Activated CD4-positive, CD25-positive, alpha-beta regulatory T cell treated with anti-CD3 and anti-CD28 coated beads, Interleukin-2, amount 50 U/mL, for 24 hours (primary cell): ENCODE measurements around the gene DCST1.

ENCODE experiments used
- ATAC-seq, 2 donors: fragments of 150-1000 bp; cut with Tn5 transposase; one replicate each; pipeline ENCODE4 v1.10.0; 2021; ENCODE audit warnings: mild to moderate bottlenecking in 1 of 2, moderate library complexity in 1 of 2

The DCST1 gene

GRCh38 chr1:155013632-155014031, 20.0 kb upstream of the DCST1 start:
- no peak for ATAC-seq

DNA sequence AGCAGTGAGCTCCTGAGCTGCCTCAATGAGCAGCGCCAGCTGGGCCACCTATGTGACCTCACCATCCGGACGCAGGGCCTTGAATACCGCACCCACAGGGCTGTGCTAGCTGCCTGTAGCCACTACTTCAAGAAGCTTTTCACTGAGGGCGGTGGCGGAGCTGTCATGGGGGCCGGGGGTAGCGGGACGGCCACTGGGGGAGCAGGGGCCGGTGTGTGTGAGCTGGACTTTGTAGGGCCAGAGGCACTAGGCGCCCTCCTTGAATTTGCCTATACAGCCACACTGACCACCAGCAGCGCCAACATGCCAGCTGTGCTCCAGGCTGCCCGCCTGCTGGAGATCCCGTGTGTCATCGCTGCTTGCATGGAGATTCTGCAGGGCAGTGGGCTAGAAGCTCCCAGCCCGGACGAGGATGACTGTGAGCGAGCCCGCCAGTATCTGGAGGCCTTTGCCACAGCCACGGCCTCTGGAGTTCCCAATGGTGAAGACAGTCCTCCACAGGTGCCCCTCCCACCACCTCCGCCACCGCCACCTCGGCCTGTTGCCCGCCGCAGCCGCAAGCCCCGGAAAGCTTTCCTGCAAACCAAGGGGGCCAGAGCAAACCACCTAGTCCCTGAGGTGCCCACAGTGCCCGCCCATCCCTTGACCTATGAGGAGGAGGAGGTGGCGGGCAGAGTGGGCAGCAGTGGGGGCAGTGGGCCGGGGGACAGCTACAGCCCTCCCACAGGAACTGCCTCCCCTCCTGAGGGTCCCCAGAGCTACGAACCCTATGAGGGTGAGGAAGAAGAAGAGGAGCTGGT, 18.7 kb upstream of the DCST1 start:
- ATAC-seq = no peak

DNA sequence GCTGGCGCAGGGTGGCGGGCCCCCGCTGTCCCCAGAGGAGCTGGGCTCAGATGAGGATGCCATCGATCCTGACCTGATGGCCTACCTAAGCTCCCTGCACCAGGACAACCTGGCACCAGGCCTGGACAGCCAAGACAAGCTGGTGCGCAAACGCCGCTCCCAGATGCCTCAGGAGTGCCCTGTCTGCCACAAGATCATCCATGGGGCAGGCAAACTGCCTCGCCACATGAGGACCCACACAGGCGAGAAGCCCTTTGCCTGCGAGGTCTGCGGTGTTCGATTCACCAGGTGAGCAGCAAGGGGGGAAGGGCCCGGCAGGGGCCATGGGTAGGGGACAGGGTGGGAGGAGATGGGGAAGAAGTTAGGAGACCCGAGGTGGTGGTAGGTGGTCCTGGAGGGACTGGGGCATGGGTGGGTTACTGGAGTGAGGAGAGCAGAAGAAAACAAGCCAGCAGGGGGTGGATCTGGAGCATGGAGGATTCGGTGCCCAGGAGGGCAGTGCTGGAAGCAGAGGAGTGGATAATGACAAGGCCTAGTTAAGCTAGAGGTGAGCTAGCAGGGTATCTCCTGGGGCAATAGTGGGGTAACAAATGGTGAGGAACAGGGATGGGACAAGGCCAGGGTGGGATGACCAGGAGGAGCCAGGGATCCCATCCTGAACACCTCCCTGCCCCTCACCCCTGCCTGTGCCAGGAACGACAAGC, 17.9 kb upstream of the DCST1 start:
- no peak for ATAC-seq

DNA sequence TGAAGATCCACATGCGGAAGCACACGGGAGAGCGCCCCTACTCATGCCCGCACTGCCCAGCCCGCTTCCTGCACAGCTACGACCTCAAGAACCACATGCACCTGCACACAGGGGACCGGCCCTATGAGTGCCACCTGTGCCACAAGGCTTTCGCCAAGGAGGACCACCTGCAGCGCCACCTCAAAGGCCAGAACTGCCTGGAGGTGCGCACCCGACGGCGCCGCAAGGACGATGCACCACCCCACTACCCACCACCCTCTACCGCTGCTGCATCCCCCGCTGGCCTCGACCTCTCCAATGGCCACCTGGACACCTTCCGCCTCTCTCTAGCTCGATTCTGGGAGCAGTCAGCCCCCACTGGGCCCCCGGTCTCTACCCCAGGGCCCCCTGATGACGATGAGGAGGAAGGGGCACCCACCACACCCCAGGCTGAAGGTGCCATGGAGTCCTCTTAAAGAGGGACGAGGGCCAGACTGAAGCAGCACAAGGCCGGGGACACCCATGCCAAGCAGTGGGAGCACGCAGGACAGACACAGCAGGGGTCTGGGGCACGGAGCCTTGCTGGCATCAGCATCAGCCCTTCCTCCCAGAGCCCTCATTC, 17.3 kb upstream of the DCST1 start:
- ATAC-seq = no peak

- peak; percentile 94 to 96 for ATAC-seq
Measured at GRCh38 chr1:155017041-155017945, 16.3 kb upstream of the DCST1 start.

GRCh38 chr1:155017946-155018316, 15.7 kb upstream of the DCST1 start:
- ATAC-seq = no peak

GRCh38 chr1:155018617-155019348, 14.8 kb upstream of the DCST1 start:
- no peak for ATAC-seq

DNA sequence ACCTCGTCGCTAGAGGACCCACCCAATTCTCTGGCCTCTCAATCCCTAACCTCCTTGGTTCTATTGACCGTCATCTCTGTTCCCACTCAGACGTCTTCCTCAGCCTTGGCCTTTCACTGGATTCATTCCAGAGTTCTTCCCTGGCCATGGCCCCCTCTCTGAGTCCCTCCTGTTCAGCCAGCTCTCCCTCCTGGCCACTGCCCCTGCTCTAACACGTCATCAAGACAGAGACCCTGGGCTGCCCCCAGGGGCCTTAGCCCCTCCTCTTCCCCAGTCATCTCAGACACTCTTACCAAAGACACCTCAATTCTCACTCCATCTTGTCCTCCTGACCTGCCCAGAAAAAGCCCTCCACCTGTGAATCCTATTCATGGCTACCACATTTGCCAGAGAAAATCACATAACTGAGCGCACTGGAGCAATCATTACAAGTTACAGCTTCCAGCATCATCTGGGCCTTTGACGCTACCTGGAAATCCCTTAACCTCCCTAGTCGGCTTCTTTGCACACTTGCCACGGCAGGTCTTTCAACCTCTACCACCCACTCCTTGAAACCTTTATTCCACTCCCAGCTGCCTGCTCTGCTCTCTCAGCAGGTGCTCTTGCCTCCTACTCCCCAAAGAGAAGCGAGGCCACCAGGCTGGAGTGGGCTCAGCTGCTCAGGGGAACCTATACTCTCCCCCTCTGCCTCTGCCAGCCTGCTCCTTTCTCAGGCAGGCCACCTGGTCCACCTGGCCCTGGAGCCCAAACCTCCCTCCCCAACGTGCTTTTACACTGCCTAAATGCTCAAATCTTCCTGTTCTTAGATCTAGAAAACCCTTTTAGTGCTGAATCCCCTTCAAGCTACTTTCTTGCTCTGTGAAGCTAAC, 14.0 kb upstream of the DCST1 start:
- no peak for ATAC-seq

- ATAC-seq = no peak
Measured at GRCh38 chr1:155022136-155022926, 11.3 kb upstream of the DCST1 start.

- no peak for ATAC-seq
Measured at GRCh38 chr1:155022927-155023236, 10.7 kb upstream of the DCST1 start.

- ATAC-seq = no peak
Measured at GRCh38 chr1:155023627-155024026, 10.0 kb upstream of the DCST1 start.

DNA sequence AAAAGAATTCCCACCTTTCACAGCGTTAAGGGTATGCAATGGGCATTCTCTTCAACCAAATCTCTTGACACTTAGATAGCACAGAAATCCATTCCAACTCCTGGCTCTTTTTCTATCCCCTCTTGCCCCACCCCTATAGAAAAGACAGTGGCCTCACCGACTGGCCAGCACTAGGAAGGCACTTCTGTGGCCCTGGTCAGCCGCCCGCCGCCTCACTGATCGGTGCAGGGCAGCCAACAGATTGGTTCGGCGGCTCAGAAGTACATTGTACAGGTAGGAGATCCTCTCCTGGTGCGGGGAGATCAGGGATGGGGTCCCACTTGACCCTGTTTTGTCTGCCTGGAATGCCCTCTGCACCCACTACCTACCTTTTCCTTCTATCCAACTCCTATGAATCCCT, 9.3 kb upstream of the DCST1 start:
- ATAC-seq = no peak

- no peak for ATAC-seq
Measured at GRCh38 chr1:155026154-155026553, 7.5 kb upstream of the DCST1 start.

GRCh38 chr1:155026588-155026987, 7.0 kb upstream of the DCST1 start:
- ATAC-seq = no peak

GRCh38 chr1:155029513-155030242, 3.9 kb upstream of the DCST1 start:
- no peak for ATAC-seq

DNA sequence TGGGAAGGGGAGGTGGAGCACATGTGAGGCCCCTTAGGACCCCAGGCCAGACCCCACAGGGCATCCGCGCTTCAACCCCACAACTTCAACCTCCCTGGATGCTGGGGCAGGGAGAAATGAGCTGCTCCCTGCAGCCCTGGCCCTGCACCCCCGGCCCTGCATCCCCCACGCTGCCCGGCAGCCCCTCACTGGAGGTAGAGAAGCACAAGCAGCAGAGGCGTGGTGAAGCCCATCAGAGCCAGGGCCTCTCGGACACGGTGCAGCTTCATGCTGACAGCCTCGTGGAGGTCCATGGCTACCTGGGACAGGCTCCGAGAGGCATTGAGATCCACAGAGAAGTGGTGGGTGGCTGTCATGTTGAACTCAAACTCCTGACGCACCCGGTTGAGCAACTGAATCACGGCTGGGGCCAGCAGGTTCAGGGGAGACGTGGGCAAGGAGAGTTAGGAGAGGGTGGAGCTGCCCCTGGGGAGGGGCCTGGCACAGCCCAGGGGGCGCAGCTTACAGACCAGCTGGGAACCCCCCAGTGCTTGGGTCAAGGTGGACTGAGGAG, 3.3 kb upstream of the DCST1 start:
- ATAC-seq = no peak

- no peak for ATAC-seq
Measured at GRCh38 chr1:155030899-155031298, 2.7 kb upstream of the DCST1 start.

- no peak for ATAC-seq
Measured at GRCh38 chr1:155032886-155033285, 738 bp upstream of the DCST1 start.
